Measurements from ENCODE around the gene PLP2.
A peak's percentile ranks its signal among the peaks of the same experiment; 100 is the strongest.

PLP2 gene

GRCh38 chrX:49186125-49187027, 14.7 kb downstream of the PLP2 start, which contains the start of gene PRICKLE3:
PRICKLE3 (minus strand) TSS chrX:49186373; CDS start chrX:49186297, 76 bp downstream.
- peak in 1 of 2 donors; percentile 44 for DNase-seq (ENCODE audit: low read depth in 2 of 2)

- no peak for DNase-seq (ENCODE audit: low read depth in 2 of 2)
Measured at GRCh38 chrX:49187028-49187394, 15.3 kb downstream of the PLP2 start.

GRCh38 chrX:49187526-49187925, 15.8 kb downstream of the PLP2 start:
- no peak for DNase-seq (ENCODE audit: low read depth in 2 of 2)

GRCh38 chrX:49188468-49189076, 16.9 kb downstream of the PLP2 start:
- DNase-seq (ENCODE audit: low read depth in 2 of 2): no peak

GRCh38 chrX:49189606-49190005, 17.9 kb downstream of the PLP2 start:
- DNase-seq (ENCODE audit: low read depth in 2 of 2): no peak

DNA sequence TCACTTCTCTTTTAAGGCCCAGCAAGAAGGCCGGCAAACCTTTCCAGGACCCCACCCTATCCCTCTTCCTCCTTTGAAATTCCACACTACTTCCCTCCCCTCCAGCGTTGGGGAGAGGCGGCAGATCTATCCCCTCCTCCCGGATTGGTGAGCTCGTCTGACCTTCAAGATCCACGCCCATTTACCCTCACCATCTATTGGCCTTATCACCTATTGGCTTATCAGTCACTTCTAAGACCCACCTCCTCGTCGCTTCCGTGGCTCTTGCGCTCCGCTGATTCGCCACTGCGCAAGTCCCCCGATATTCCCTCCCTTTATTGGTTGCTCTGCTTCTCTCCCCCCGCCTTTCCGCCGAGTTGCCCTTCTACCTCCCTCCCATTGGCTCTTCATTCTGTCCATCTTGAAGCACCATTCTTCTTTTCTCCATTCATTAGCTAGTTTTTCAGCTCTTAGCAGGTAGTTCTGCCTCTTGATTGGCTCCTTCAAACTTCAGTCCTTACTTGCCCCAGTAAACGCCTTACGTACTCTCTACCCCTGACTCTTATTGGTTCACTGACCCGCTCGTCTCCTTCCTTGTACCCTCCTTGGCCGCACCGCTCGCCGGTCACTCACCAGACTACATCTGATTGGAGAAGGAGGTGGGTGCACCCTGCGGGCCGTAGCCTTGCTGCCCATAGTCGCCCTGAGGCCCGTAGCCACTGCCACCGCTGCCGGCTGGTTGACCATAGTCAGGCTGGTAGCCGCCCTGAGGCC, 19.3 kb downstream of the PLP2 start:
- DNase-seq (ENCODE audit: low read depth in 2 of 2): peak; percentile 51 to 55

DNA sequence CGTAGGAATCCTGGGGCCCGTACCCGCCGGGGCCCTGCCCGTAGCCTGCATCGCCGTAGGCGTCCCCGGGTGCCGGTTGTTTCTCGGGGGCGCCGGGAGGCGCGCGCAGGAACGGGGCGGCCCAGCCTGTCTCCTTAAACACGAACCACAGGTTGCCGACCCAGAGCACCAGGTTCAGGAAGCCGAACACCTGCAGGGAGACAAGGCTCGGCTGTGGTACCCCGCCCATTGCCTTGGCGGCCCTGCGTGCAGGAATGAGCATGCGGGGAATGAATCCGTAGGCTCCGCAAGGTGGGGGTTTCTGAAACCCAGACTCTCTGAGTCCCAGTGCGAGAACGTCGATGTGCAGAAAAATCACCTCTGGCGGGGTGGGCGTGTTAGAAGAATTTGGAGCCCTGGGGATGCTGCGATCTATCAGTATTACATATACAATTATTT, 19.9 kb downstream of the PLP2 start:
- DNase-seq (ENCODE audit: low read depth in 2 of 2): no peak

- no peak for DNase-seq (ENCODE audit: low read depth in 2 of 2)
Measured at GRCh38 chrX:49192722-49193328, 21.1 kb downstream of the PLP2 start.

DNA sequence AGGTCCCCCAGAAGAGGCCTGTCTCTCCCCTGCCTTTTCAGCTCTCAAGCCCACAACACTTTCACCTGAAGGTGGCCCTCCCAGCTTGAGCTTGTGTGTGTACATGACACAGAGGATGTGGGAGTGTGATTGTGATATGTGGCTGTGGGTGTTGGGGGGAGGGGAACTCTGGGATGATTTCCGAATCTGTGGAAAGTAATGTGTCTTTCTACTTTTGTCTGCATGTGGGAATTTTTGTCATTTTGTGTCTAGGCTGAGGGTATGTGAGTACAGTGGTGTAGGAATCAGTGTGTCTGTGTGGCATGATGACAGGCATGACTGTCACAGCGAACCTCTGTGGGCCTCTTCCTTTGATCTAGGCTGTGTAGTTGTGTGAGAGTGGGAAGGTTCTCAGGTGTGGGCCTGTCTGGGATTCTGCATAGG, 21.9 kb downstream of the PLP2 start:
- no peak for DNase-seq (ENCODE audit: low read depth in 2 of 2)

GRCh38 chrX:49197543-49198087, 25.9 kb downstream of the PLP2 start:
- no peak for DNase-seq (ENCODE audit: low read depth in 2 of 2)

GRCh38 chrX:49198540-49199314, 27.0 kb downstream of the PLP2 start:
- DNase-seq (ENCODE audit: low read depth in 2 of 2): no peak

DNA sequence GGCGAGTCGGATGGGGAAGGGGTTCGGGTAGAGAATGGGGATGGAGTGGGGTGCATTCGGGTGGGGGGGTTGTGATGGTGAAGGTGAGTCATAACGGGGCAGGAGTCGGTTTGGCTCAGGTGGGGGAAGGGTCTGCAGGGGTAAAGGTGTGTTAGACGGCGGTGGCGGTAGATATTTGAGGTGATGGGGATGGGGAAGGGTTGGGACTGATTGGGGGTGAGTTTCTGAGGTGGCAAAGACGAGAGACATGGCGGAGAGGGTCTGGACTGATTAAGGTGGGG, 27.6 kb downstream of the PLP2 start:
- no peak for DNase-seq (ENCODE audit: low read depth in 2 of 2)

DNA sequence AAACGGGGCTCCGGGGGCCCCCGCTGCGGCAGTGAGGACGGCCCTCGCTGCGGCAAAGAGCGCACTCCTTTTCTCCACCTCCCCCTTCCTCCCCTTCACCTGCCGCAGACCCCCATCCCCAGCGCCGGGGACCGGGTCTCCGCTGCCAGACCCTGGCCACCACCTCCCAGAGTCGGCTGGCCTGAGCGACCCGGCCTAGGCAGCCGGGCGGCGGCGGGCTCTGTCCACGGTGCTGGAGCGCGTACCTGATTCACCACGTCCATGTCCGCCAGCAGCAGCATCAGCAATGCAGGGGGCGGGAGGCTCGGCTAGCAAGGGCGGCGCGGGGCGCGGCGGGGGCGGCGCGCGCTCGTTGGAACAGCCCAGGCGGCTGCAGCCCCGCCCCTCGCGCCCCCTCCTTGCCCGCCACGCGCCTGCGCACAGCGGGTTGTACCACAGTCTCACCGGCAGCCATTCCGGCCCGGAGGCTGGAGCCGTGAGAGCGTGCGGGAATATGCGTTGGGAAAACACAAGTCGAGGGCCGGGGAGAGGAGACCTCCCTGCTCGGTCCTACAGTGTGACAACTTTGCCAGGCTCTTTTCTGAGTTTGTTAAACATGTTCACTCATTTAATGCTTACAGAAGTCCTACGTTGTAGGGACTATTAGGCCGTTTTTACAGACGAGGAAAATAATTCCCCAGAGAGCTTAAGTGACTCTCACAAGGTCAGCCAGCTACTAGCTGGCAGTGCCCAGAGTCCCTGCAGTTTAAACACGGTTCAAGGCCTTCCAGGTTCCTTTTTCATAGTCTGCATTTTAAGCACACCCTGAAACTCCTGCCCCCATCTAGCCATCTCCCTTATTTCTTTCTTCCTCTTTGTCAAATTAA, 28.4 kb downstream of the PLP2 start, which contains the start of gene SYP:
Gene SYP, minus strand, starts transcription at position 288 of the 866 bp plus-strand sequence. Its CDS starts 7 bp downstream, at position 281.
- peak; percentile 73 to 74 for DNase-seq (ENCODE audit: low read depth in 2 of 2)

DNA sequence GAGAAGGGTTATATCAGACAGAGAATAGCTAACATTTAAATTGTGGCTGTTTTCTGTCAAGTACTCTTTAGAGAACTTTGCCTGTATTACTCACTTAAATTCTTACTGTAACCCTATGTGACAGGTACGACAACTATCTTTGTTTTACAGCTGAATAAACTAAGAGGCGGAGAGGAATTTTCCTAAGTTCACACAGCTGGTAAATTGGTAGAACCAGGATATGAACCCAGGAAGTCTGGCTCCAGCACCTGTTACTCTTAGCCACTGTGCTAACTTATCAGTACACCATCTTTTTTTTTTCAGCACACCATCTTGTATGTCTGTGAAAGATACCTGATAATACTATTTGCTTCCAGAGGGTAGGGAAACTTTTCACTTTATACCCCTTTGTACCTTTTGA, 30.3 kb downstream of the PLP2 start:
- DNase-seq (ENCODE audit: low read depth in 2 of 2): no peak

- DNase-seq (ENCODE audit: low read depth in 2 of 2): no peak
Measured at GRCh38 chrX:49203536-49203935, 31.8 kb downstream of the PLP2 start.

DNA sequence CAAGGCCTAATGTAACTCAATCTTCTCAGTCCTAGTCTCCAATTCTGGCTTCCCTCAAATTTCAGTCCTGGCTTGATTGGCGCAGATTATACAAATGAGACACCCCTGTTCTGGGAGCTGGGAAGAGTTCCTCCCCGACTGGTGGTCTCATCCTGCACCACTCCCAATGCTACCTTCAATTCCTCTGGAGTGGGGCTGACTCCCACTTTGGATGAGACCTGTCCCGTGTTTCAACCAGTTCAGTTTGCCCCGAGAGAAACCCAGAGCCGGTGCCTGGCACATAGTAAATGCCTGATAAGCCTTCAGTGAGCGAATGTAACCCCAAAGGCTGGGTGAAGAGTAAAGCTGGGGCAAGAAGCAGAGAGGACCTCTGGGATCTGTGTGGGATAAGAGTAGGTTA, 32.3 kb downstream of the PLP2 start:
- DNase-seq (ENCODE audit: low read depth in 2 of 2): no peak

- DNase-seq (ENCODE audit: low read depth in 2 of 2): no peak
Measured at GRCh38 chrX:49204709-49205108, 33.0 kb downstream of the PLP2 start.

DNA sequence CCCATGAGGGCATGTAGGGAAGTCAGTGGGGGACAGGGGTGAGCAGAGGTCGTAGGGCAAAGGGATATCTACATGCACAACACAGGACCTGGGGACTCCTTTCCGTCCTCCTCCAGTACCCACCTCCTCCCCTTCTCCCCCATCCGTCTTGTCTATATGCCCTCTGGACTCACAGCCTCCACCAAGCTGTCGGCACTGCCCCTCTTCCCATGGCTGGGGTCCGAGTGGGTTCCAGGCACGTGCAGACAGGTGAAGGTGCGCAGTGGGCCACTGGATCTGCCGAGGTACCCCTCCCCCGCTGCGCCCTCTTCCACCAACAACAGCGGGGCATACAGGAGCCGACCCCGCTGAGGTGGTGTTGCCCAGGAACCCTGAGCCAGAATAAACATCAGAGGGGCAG, 33.7 kb downstream of the PLP2 start:
- DNase-seq (ENCODE audit: low read depth in 2 of 2): no peak

GRCh38 chrX:49206543-49206942, 34.8 kb downstream of the PLP2 start:
- no peak for DNase-seq (ENCODE audit: low read depth in 2 of 2)

DNA sequence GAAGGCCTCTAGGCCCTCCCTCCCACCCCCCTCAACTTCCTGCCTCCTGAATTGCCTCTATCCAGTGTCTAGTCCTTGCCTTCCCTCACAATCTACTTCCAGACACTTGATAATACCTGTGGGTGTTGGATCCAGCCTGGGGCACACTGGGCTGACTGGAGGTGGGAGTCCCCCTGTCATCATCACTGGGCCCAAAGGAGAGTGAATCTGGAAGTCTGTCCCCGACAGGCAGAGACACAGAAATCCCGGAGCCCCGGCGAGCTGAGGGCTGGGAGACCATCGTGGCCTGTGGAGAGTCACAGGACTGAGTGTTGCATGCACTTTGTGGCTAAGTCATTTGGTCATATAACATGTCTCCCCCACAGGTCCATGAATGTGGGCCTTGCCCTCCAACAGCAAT, 36.7 kb downstream of the PLP2 start:
- DNase-seq (ENCODE audit: low read depth in 2 of 2): no peak
